ENCODE results near the gene PAK6.

The PAK6 gene

GRCh38 chr15:40251486-40252140 lies 12.8 kb downstream of the PAK6 start:
- no peaks in the 10 kb centered on the region for H3K9me2 ChIP-seq (replicated peaks; ENCODE audit: control insufficient read depth, low read length)
- H3K4me2 ChIP-seq (ENCODE audit: low read length) = no peak overlapping the region
- peaks cover 43% of the 10 kb centered on the region for H3K27me3 ChIP-seq (ENCODE audit: control insufficient read depth, low read length)
- no peak for TF ChIP-seq EZH2phosphoT487 (IDR thresholded peaks at IDR 0.05; ENCODE audit: borderline replicate concordance, low read length)
- TF ChIP-seq CTCF (IDR thresholded peaks at IDR 0.05; ENCODE audit: low read depth, low read length, poor library complexity, severe bottlenecking) = no peak
- no peaks in the 10 kb centered on the region for H3K36me3 ChIP-seq (ENCODE audit: control insufficient read depth, low read length)
- H3K27ac ChIP-seq (ENCODE audit: low read depth, low read length) = no peak overlapping the region
- no peak overlapping the region for H3K4me3 ChIP-seq (ENCODE audit: low read length)
- no peaks in the 10 kb centered on the region for H3F3A ChIP-seq (ENCODE audit: control insufficient read depth, insufficient read depth)
- H3K79me2 ChIP-seq (ENCODE audit: control insufficient read depth, low read length) = no peaks in the 10 kb centered on the region
- no peaks in the 10 kb centered on the region for H4K20me1 ChIP-seq (ENCODE audit: control insufficient read depth, insufficient read depth, low read depth, low read length)
- H3K9me3 ChIP-seq (ENCODE audit: control insufficient read depth, insufficient read depth, low read length) = no peaks in the 10 kb centered on the region
- no peaks in the 10 kb centered on the region for H3K4me1 ChIP-seq (ENCODE audit: control insufficient read depth, low read length)

GRCh38 chr15:40252141-40252437 lies 13.2 kb downstream of the PAK6 start:
- Histone ChIP-seq H3K27me3 (ENCODE audit: control insufficient read depth, low read length) (peaks cover 43% of the 10 kb centered on the region), H3K9me2 (replicated peaks; ENCODE audit: control insufficient read depth, low read length) (no peaks in the 10 kb centered on the region), H3K4me3 (ENCODE audit: low read length) (no peak overlapping the region), H3F3A (ENCODE audit: control insufficient read depth, insufficient read depth) (no peaks in the 10 kb centered on the region), H3K9me3 (ENCODE audit: control insufficient read depth, insufficient read depth, low read length) (no peaks in the 10 kb centered on the region), H3K36me3 (ENCODE audit: control insufficient read depth, low read length) (no peaks in the 10 kb centered on the region), H4K20me1 (ENCODE audit: control insufficient read depth, insufficient read depth, low read depth, low read length) (no peaks in the 10 kb centered on the region), H3K4me1 (ENCODE audit: control insufficient read depth, low read length) (no peaks in the 10 kb centered on the region), H3K79me2 (ENCODE audit: control insufficient read depth, low read length) (no peaks in the 10 kb centered on the region), H3K4me2 (ENCODE audit: low read length) (no peak overlapping the region), H3K27ac (ENCODE audit: low read depth, low read length) (no peak overlapping the region)
- TF ChIP-seq CTCF (IDR thresholded peaks at IDR 0.05; ENCODE audit: low read depth, low read length, poor library complexity, severe bottlenecking) = no peak
- TF ChIP-seq EZH2phosphoT487 (IDR thresholded peaks at IDR 0.05; ENCODE audit: borderline replicate concordance, low read length) = no peak

- Histone ChIP-seq H3K4me3 (ENCODE audit: low read length) (no peak overlapping the region), H4K20me1 (ENCODE audit: control insufficient read depth, insufficient read depth, low read depth, low read length) (no peaks in the 10 kb centered on the region), H3K4me2 (ENCODE audit: low read length) (no peak overlapping the region), H3K27me3 (ENCODE audit: control insufficient read depth, low read length) (peaks cover 43% of the 10 kb centered on the region), H3K79me2 (ENCODE audit: control insufficient read depth, low read length) (no peaks in the 10 kb centered on the region), H3K4me1 (ENCODE audit: control insufficient read depth, low read length) (no peaks in the 10 kb centered on the region), H3K9me2 (replicated peaks; ENCODE audit: control insufficient read depth, low read length) (no peaks in the 10 kb centered on the region), H3K36me3 (ENCODE audit: control insufficient read depth, low read length) (no peaks in the 10 kb centered on the region), H3K27ac (ENCODE audit: low read depth, low read length) (no peak overlapping the region), H3F3A (ENCODE audit: control insufficient read depth, insufficient read depth) (no peaks in the 10 kb centered on the region), H3K9me3 (ENCODE audit: control insufficient read depth, insufficient read depth, low read length) (no peaks in the 10 kb centered on the region)
- TF ChIP-seq CTCF (IDR thresholded peaks at IDR 0.05; ENCODE audit: low read depth, low read length, poor library complexity, severe bottlenecking) (no peak), EZH2phosphoT487 (IDR thresholded peaks at IDR 0.05; ENCODE audit: borderline replicate concordance, low read length) (peak; percentile 42; the same call in 1 of the 2 replicates)
Measured at GRCh38 chr15:40252438-40253166, 13.7 kb downstream of the PAK6 start.
